ENCODE results near the gene MAP7D3.
A peak's percentile ranks its signal among the peaks of the same experiment; 100 is the strongest.

MAP7D3 gene

DNA sequence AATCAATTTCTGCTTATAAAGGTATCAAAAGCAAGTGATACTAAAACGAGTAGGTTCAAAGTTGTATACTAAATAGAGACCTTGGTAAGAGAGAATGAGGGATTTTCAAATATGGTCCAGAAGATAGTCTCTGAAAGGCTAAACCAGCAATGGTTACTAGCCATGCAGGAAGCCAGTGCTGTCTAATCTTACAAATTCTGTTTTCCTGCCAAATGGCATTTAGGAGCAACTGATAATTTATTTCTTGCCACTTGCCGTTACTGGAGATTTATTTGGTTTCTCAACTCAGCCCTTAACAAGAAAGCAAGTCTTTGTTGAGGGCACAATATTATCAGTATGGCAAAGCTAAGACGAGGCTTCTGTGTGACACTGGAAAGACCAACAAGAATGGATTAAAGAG lies 47.2 kb downstream of the MAP7D3 start:
- no peak for DNase-seq

DNA sequence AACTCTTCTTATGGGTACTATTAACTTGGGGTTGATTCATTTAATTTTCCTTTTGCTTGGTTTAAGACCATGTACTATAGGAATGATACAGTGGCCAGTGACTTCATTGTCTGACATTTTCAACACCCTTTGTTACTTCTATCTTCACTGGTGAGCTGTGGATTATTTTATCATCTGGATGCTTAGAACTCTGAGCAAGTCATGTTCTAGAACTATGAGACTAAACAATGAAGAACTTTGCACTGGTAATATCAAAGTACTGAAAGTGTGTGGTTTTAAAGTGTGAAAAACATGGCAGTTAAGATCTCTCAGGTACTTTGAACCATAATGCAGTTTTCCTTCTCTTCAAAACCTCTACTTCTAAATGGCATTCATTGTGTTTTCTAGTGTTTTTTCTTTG lies 47.8 kb downstream of the MAP7D3 start:
- no peak for DNase-seq

- DNase-seq = no peak
These were observed 48.3 kb downstream of the MAP7D3 start for GRCh38 chrX:136202889-136203288.

- no peak for DNase-seq
These were observed 49.6 kb downstream of the MAP7D3 start for GRCh38 chrX:136201601-136202000.

GRCh38 chrX:136200466-136200865 lies 50.7 kb downstream of the MAP7D3 start:
- DNase-seq = no peak

DNA sequence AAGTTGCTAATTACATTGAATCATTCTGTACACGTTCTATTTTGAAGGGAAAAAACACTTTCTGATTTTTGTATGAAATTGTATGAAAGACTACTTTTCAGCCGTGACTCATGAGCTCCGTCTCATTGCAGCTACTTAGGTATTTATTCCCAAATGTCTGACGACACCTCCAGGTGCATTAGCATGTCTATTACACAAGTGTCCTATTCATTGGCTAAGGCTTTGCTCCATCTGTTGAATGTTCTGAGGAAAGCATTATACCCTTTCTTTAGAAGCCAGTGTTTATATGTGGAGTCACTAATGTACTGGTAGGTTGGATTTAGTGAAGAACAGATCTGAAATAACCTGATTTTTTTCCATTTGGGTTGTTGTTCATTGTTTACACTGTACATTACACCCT lies 51.8 kb downstream of the MAP7D3 start:
- DNase-seq = no peak

GRCh38 chrX:136198678-136199243 lies 52.4 kb downstream of the MAP7D3 start:
- DNase-seq = no peak

- no peak for DNase-seq
These were observed 53.2 kb downstream of the MAP7D3 start for GRCh38 chrX:136198010-136198409.

- no peak for DNase-seq
These were observed 54.5 kb downstream of the MAP7D3 start for GRCh38 chrX:136196691-136197155.

GRCh38 chrX:136195247-136195646 lies 56.0 kb downstream of the MAP7D3 start:
- no peak for DNase-seq

DNA sequence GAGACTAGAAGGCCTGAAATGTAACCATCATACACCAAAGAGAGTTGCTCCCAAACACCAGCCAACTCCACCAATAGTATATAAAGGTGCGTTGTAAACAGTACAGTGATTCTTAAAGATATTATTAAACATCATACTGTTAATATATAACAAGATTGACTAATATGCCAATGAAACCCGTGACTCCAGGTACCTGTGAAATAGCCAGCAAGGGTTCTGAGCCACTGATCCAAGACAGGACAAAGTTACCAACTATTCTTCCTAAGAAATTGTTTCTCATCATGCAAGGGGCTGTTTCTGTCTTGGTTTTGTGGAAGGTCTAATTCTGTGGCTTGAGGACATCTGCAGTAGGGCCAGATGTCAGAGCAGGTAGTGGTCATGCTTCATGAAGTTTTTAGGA lies 56.7 kb downstream of the MAP7D3 start:
- DNase-seq = no peak

GRCh38 chrX:136193771-136194170 lies 57.4 kb downstream of the MAP7D3 start:
- DNase-seq = no peak

- DNase-seq = no peak
These were observed 58.3 kb downstream of the MAP7D3 start for GRCh38 chrX:136192839-136193414.

- DNase-seq = no peak
These were observed 59.1 kb downstream of the MAP7D3 start for GRCh38 chrX:136192135-136192534.

DNA sequence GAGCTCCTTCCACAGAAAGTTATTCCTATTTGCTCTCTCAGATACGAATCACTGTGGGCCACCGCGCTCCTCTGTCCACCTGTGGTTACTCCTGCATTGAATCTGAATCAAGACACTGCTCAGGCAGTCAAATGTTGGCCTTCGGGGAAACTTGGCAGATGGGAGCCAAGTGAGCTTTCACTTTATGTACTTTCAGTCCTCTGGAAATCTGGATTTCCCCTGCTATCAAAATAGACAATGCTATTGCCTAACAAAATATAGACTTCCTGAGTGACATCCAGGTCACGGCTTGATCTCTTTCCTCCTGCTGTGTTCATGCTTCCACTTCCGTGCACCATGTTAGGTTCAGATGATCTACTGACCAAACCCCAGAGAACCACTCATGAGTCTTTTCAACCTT lies 60.0 kb downstream of the MAP7D3 start:
- no peak for DNase-seq

DNA sequence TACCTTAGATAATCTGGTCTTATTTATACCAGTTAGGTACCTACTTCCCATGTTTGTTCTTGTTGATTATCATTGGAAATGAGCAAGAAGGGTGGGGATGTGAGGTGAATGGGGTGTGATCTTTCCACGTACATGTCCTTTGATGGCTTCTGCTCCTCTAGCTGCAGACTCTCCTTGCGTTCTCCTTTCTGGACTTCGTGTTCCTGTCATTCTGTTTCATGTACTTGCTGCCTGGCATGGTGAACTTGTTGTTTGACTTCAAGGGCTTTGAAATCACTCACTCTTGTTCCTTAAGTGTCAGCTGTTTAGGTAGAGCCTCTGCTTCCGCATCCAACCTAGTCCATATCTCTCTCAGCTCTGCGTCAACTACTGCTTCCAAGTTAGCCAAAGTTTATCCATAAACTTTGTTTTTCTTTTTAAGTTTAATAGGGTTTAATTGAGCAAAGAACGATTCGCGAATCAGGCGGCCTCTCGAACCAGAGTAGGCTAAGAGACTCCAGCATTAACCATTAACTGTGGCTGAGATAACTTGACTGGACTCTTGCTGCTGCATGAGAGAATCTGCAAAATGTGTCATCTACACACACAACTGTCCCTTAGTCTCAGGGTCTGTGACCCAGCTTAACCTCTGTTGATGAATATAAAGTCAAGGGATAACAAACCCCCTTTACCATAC lies 61.0 kb downstream of the MAP7D3 start:
- DNase-seq = no peak

- DNase-seq = no peak
These were observed 62.0 kb downstream of the MAP7D3 start for GRCh38 chrX:136189222-136189621.

- no peak for DNase-seq
These were observed 65.2 kb downstream of the MAP7D3 start for GRCh38 chrX:136186023-136186413.

DNA sequence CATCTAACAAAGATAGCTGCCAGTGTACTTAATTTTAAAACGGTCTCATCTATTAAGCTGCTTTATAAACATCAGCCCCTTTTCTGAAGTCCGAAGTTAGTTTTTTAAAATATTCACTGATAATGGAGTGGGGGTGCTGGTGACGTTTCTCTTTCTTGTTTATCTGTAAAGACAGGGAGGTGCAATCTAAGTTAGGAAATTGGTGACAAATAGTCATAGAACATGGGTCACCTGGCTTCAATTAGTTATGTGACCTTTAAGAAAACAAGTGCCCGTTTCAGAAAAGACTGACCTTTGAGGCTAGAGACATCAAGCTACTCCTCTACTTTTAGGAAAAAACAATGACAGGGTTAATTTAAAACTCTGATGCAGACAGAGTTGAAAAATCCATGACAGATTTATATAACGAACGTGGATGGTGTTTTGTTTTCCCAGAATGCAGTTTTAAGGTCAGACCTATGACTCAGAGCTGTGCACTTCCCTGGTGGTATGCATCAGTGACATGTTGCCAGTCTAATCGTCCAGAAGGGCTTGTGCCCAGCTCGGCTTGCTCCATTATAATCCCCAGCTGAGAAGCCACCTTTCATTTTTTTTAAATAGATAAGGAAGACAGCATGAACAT lies 65.7 kb downstream of the MAP7D3 start:
- no peak for DNase-seq

GRCh38 chrX:136183917-136184316 lies 67.3 kb downstream of the MAP7D3 start:
- no peak for DNase-seq

DNA sequence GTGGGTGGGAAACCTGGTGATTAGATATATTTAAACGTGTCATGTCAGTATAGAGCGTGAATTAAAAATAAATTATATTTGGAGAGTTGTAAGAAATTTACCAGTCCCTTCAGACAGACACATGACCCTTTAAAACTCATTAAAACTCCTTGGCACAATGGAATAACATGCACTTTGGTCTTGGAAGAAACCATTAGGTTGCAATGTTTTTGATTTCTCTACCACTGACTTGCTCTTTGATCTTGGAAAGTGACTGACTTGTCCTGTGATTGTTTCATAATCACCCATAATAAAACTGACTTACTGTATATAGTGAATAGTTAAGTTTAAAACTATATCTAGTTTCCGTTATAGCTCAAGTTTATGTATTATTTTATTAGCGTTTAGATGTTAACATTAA lies 68.0 kb downstream of the MAP7D3 start:
- DNase-seq = no peak

DNA sequence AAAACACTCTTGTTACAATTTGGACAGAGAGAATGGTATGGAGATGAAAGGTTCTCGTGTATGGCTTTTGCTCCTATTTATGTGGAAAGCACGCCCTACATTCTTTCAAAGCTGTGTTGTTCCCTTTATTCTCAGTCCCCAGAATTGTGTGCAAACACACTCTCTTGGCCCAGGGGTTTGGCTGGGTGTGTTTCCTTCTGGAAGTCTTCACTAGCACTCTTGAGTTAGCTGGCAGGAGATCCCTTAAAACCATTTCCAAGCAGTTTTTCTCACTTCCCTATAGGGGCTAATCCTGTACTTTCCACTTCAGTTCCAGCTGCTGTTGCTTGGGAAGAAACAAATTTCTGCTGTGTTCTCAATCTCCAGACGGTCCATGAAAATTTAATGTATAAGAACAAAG lies 68.8 kb downstream of the MAP7D3 start:
- DNase-seq = no peak

DNA sequence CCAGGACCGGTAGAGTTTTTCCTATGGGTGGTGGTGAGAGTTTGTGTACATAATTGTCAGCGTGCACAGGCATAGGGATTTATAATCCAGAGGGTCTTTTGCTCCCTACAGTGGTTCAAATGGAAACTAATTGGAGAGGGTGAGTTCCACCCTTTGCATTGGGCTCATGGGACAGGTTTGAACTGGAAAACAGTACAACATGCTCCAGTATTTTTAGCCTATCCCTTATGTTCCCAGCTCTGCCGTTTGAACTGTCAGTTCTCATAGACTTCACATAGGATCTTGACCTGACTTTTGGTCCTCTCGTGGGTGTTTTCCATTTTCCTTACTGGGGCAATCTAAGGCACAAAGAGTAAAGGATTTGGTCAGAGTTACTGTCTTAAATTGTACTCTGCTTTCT lies 72.1 kb downstream of the MAP7D3 start:
- DNase-seq = no peak

DNA sequence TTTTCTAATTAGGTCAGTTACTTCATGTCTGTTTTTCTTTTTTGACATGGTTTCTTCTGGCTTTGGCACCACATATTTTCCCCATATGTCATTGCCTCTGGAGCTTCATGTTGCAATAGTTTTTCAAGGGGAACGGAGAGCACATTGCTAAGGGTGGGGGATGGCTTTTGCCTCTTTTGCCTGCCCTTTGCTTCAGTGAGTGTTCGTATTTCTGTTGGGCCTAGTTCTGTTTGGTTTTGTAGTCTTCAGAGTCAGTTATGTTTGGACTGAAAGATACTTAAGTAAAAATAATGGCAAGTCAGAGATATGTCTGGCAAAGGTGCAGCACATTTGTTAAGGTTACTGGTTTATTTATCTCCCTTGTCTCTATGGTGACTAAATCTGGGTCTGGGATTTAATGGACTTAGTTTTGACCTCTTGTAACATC lies 74.8 kb downstream of the MAP7D3 start:
- DNase-seq = peak; percentile 8

Measured in T1000 (cell line).